Measurements from ENCODE around the gene NAA20. TPM values are rescaled to one million over a fixed set of nuclear protein-coding genes. Genes with fewer than 3 reads are reported as not detected.
A peak's percentile ranks its signal among the peaks of the same experiment; 100 is the strongest.

The NAA20 gene
- total RNA-seq, 1 donor from 2014 or later, result 46.5 TPM

DNA sequence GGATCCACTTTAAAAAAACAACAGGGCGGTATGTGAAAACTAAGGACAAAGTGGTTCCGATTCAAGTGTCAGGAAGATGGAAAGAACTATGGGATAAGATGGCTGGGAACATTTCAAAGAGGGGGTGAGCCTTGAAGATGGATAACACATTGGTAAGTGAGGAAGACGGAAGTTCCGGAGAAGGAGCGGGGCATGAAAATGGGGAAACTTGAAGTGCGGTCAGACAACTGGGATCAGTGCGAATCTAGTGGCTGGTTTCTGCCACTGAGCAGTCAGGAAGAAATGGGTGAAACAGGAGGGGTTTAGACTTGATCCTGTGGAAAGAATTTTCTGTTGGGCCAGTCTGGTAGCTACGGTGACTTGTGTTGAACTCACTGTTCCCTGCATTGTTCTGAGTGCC is 1.2 kb downstream of the NAA20 start:
- no peak for DNase-seq (ENCODE audit: low read depth in 2 of 2)

- DNase-seq (ENCODE audit: low read depth in 2 of 2), result no peak
These were observed 2.0 kb downstream of the NAA20 start for GRCh38 chr20:20019123-20019522.

DNA sequence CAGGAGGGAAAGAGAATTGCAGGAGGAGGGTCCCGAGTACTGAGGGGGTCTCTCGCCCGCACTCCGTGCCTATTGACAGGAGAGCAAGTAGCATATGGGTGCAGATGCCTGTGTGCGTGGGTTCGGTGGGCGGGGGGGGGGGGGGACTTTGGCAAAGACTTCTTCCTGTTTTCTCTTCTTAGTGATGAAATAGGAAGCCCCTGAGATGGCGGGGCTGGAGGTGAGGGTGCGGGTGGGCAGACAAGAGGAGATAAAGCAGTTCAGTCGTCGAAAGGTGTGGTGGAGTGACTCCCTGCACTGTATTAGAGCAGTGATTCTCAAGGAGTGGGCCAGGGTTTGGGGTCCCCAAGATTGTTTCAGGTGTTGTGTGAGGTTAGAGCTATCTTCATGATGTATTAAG is 3.7 kb downstream of the NAA20 start:
- no peak for DNase-seq (ENCODE audit: low read depth in 2 of 2)

DNA sequence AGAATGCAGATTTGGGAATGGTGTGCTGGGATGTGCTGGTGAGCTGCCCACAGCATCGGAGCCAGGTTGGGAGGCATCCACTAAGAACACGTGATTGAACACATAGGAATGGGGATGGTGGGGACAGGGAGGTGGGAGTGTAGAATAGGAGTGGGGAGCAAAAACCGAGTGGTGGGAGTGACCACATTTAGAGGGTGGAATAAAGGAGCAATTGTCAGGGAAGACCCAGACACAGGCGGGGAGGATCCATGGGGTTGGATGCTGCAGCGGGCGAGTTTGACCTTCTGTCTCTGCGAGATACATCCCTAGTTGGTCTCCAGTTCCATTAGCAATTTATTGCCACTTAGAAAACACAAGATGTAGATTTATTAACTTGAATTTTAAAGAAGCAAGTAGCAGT is 4.7 kb downstream of the NAA20 start:
- no peak for DNase-seq (ENCODE audit: low read depth in 2 of 2)

GRCh38 chr20:20022498-20022897 is 5.3 kb downstream of the NAA20 start:
- DNase-seq (ENCODE audit: low read depth in 2 of 2), result no peak

DNA sequence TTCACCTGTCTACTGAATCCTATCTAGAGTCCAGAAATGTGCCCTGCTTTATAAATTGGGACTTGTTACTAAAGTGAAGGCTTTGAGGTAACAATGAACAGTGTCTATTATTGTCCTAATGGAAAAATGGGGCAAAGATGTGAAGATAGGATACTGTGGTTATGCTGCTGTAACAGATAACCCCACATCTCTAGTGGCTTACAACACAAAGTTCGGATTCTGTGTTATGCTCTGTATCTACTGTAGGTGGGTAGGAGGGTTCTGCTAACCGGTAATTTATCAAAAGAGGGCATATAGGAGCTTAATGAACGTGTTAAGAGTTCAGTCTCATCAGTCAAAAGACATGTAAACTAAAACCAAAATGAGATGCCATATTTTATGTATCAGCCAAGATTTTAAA is 6.2 kb downstream of the NAA20 start:
- no peak for DNase-seq (ENCODE audit: low read depth in 2 of 2)

DNA sequence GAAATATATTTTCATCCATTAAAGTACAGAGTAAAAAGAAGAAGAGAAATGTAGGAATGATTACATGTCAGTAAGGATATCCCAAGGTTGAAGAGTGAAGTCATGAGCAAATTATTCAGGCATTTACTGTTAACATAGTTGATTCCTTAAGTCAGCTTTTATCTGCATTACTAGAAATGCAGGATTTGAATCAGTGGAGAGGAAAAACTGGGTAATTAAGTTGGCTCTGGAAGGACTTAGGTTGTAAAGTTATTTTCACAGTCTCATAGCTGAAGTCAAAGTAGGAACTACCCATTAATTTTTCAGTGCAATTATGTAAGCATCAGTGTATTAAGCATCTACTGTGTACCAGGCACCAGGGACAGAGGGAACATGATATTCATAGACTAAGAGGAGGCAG is 7.8 kb downstream of the NAA20 start:
- DNase-seq (ENCODE audit: low read depth in 2 of 2), result no peak

GRCh38 chr20:20027284-20027683 is 10.1 kb downstream of the NAA20 start:
- DNase-seq (ENCODE audit: low read depth in 2 of 2), result no peak

DNA sequence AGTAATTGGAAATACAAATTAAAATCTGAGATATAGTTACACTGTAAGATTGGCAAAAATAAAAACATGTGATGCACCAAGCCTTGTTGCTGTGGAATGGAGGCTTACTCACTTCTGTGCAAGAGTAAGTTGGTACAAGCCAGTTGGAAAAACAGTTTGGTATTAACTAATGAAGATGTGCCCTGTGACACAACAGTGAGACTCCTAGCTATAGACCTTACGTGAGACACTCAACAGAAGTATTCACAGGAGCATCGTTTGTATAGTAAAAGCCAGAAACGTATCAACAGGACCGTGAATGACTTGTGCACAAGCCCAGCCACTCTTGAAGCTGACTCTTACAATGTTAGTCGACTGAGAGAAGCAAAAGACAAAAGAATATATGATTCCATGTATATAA is 14.6 kb downstream of the NAA20 start:
- no peak for DNase-seq (ENCODE audit: low read depth in 2 of 2)

DNA sequence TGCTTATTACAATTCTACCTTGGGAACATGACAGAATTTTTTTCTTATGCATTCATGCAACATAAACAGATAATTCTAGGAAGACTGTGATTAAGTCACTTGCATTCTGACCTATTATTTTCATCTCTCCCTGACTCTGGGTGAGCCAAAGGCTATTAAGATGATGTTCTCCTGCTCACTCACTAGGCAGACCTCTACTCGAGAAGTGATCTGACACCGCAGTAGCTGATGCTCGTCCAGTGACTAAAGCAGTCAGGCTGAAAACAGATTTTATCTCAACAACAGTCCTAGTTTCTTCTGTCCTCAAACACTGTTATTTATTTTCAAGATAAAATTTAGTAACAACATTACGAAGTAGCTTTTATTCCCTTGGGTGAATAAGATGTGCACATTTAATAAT is 17.3 kb downstream of the NAA20 start:
- no peak for DNase-seq (ENCODE audit: low read depth in 2 of 2)

- DNase-seq (ENCODE audit: low read depth in 2 of 2), result no peak
These were observed 19.6 kb downstream of the NAA20 start for GRCh38 chr20:20036756-20037155.

- peak in 1 of 2 donors; percentile 69 for DNase-seq (ENCODE audit: low read depth in 2 of 2)
These were observed 20.8 kb downstream of the NAA20 start for GRCh38 chr20:20037960-20038359.

GRCh38 chr20:20038586-20038985 is 21.4 kb downstream of the NAA20 start:
- no peak for DNase-seq (ENCODE audit: low read depth in 2 of 2)

DNA sequence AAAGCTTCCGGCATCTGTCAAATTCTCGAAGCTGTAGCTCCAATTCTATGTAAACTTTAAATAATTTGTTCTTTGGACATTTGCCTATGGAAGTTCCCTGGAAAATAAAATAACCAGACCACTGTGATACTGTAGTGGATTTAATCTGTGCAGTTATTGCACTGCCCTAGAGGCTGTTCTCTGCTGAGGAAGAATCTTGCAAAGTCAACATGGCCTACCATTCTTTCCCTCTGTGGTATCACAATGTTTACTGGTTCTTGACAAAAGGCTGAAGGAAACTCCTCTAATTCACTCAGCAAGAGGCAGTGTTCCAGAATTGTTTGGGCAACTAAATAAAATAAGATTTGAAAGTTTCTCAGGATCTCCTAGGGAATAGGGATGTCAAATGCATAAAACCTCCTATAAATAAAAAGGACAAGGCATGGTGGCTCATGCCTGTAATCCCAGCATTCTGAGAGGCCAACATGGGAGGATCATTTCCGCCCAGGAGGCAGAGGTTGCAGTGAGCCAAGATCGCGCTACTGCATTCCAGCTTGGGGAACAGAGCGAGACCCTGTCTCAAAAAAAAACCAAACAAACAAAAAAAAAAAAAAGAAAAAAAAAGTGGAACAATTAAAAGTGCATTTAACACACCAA is 22.7 kb downstream of the NAA20 start:
- DNase-seq (ENCODE audit: low read depth in 2 of 2), result no peak

DNA sequence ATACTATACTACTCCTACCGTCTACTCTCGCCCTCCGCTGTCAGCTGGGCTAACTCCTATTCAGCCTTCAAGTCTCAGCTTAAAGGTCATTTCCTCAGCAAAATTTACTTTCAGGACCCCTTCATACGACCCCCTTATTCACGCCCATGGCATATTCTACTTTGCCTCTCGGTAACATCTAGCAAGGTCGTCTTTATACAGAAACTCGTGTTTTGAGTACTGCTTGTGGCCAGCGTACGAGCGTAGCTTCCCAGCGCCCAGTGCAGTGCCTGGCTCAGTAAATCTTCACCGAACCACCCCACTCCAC is 34.6 kb downstream of the NAA20 start:
- no peak for DNase-seq (ENCODE audit: low read depth in 2 of 2)

DNA sequence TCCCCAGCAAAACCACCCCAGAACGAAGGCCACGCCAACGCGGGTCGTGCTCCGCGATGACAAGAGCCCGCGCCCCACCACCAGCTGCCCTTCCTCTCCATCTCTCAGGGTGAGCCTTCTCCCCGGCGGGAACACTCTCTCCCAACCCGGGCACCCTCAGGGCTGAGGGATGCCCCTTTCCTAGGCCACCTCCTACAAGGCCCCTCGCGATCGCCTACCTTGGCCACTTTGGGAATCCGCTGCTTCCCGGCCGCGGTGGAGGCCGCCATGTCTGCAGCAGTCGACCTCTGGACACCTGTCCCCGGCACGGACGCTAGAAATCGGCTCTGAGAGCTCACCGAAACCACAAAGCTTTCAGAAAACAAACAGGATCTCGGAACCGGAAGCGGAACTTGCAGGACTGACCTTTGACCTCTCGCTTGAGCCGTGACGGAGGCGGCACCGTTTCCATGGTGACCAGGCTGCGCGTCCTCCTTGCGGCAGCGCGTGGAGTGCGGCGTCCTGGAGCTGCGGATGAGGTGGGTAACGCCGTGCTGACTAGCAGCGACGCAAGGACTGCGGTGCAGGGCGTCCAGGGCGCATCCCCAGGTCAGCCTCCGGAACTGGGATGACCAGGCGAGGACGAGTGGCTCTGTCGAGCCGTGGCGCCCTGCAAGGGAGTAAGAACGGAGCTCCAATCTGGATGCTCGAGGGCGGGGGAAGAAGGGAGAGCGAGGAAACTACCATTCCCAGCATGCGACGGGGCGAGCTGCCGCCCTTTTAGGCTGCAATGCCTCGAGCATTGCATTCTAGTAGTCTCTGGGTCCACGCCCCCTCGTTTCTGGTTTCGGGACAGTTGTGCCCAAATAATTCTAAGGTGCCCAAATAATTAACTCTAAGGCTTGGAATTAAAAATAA is 35.2 kb downstream of the NAA20 start, which contains the start of the genes CFAP61 and CRNKL1:
CFAP61 (plus strand) TSS at position 459 of the 897 bp plus-strand sequence. CDS start 4,122 bp downstream, outside the sequence.
CRNKL1 (minus strand) TSS at position 393 of the 897 bp plus-strand sequence; CDS start at position 269, 124 bp downstream.
- peak; percentile 96 for DNase-seq (ENCODE audit: low read depth in 2 of 2)

GRCh38 chr20:20060234-20060998 is 43.3 kb downstream of the NAA20 start:
- DNase-seq (ENCODE audit: low read depth in 2 of 2), result no peak

GRCh38 chr20:20063941-20064702 is 47.0 kb downstream of the NAA20 start:
- no peak for DNase-seq (ENCODE audit: low read depth in 2 of 2)

DNA sequence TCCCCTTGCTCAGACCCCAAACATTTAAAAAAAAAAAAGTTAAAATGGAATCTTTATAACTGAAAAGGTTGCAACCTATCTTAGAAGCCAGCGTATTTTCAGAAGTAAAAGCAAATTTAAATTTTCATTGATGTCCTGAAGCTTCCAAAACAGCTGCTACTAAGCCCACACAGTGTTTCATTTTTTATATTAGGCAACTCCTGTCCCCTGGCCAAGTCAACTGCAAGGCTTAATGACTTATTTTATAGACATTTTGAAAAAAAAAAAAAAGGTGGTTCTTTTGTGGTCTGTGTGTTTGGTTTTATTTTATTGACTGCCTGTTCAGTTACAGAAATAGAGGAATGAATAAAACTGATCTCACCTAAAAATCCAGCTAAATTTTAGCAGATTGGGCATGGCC is 48.2 kb downstream of the NAA20 start:
- no peak for DNase-seq (ENCODE audit: low read depth in 2 of 2)

DNA sequence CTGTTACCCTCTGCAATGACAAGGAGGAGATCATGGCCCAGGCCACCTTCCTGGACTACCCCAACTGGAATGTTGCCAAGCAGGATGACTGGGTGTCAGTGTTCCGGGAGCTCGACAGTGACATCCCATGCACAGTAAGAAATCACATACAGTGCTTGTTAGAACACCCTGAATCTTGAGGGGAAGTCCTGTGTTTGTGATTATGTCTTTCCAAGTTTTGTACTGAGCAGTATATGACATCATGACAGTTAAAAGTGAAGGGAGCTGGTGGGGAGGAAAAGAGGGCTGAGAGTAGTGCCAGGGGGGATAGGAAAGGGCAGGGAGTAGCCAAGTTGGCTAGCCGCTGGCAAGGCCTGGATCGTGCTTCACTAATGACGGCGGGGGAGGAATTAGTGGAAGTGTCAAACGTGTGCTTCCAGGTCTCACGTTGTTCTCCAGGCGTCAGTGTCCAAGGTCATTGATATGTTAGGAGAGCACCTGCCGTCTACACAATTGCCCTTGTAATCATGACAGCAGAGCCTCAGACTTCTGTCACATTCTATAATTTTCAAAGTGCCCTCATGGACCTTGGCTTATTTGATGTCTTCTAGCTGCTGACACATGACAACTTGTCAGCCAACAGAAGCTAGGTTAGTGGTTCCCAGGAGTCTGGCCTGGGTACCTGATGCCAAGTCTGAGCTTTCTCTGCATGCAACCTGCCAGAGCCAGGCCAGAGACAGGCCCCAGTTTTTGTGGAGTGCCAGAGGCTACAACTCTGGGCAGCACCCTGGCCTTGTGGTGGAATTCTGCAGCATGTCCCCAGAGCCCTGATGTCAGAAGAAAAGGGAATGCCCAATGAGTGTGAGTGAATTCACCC is 53.9 kb downstream of the NAA20 start:
- DNase-seq (ENCODE audit: low read depth in 2 of 2), result no peak
